ENCODE measurements around the gene MYRIP. TPM values are rescaled to one million over a fixed set of nuclear protein-coding genes. Genes with fewer than 3 reads are reported as not detected.
A peak's percentile ranks its signal among the peaks of the same experiment; 100 is the strongest.

Gene MYRIP
- total and polyA plus RNA-seq, 12 donors, result 0.24 to 4.8 (median 1.4) TPM

GRCh38 chr3:40178012-40178594 is 368.7 kb downstream of the MYRIP start:
- no peak for DNase-seq
- Histone ChIP-seq H3K4me3 (no peak overlapping the region), H3K9me3 (replicated peaks in 1 of 3) (no peaks in the 10 kb centered on the region), H3K27ac (no peak overlapping the region), H3K36me3 (replicated peaks in 1 of 2) (no peaks in the 10 kb centered on the region), H3K4me1 (replicated peaks in 1 of 2) (no peaks in the 10 kb centered on the region), H3K27me3 (no peaks in the 10 kb centered on the region)
- 78 to 87% (median 80%) methylated on average over 6 of the region's 6 CpGs for WGBS, 4 donors
- TF ChIP-seq POLR2A (IDR thresholded peaks at IDR 0.05) (no peak), CTCF (IDR thresholded peaks at IDR 0.05) (no peak)
- intact Hi-C loops (cut with DNase I), result loop anchor here in 1 of 2 donors (5.0 kb wide), 2 partner anchors 471 to 636 kb away; no protein-coding TSS in a partner anchor

DNA sequence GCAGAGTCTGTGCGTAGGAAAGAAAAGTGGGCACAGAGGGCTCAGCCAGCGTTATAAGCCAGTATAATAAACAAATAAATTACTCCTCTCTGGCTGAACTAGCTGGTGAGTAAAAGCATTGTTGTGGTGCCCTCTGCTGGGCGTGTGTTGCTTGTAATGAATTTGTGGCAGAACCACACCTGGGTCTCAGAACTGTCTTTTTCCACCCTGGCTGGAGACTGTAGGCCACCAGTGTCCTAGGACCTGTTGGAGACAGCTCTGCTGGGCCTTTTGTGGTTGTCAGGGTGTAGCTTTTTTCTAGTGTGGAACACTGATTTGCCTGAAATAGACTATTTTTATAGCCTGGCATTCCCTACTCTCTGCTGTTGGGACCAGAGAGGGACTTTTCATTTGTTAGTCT is 369.6 kb downstream of the MYRIP start:
- 0 to 6% (median 4%) methylated on average over 3 of the region's 3 CpGs for WGBS, 4 donors

GRCh38 chr3:40181182-40181581 is 371.8 kb downstream of the MYRIP start:
- H3K27me3 ChIP-seq, result no peaks in the 10 kb centered on the region
- H3K36me3 ChIP-seq (replicated peaks in 1 of 2), result no peaks in the 10 kb centered on the region
- H3K27ac ChIP-seq, result no peak overlapping the region
- no peaks in the 10 kb centered on the region for H3K9me3 ChIP-seq (replicated peaks in 1 of 3)
- intact Hi-C loops (cut with DNase I), result loop anchor here (5.0 to 10.0 kb wide), 2 partner anchors 454 to 466 kb away; no protein-coding TSS in a partner anchor
- TF ChIP-seq CTCF (IDR thresholded peaks at IDR 0.05) (no peak), POLR2A (IDR thresholded peaks at IDR 0.05) (no peak)
- no peak overlapping the region for H3K4me3 ChIP-seq
- 88 to 97% (median 89%) methylated on average over 3 of the region's 3 CpGs for WGBS, 4 donors
- H3K4me1 ChIP-seq (replicated peaks in 1 of 2), result no peaks in the 10 kb centered on the region
- DNase-seq, result no peak

More for the DNA sequence above, 369.6 kb downstream of the MYRIP start:
- H3K9me3 ChIP-seq (replicated peaks in 1 of 3), result no peaks in the 10 kb centered on the region
- DNase-seq, result peak; percentile 64 to 92 (median 75)
- peak; percentile 51 to 77 (median 66) for TF ChIP-seq CTCF (IDR thresholded peaks at IDR 0.05)
- no peak for TF ChIP-seq POLR2A (IDR thresholded peaks at IDR 0.05)
- H3K4me1 ChIP-seq (replicated peaks in 1 of 2), result no peaks in the 10 kb centered on the region
- H3K4me3 ChIP-seq, result no peak overlapping the region
- intact Hi-C loops (cut with DNase I), result loop anchor here in 1 of 2 donors (5.0 kb wide), 2 partner anchors 472 to 637 kb away; no protein-coding TSS in a partner anchor
- H3K27ac ChIP-seq, result no peak overlapping the region
- H3K36me3 ChIP-seq (replicated peaks in 1 of 2), result no peaks in the 10 kb centered on the region
- no peaks in the 10 kb centered on the region for H3K27me3 ChIP-seq

DNA sequence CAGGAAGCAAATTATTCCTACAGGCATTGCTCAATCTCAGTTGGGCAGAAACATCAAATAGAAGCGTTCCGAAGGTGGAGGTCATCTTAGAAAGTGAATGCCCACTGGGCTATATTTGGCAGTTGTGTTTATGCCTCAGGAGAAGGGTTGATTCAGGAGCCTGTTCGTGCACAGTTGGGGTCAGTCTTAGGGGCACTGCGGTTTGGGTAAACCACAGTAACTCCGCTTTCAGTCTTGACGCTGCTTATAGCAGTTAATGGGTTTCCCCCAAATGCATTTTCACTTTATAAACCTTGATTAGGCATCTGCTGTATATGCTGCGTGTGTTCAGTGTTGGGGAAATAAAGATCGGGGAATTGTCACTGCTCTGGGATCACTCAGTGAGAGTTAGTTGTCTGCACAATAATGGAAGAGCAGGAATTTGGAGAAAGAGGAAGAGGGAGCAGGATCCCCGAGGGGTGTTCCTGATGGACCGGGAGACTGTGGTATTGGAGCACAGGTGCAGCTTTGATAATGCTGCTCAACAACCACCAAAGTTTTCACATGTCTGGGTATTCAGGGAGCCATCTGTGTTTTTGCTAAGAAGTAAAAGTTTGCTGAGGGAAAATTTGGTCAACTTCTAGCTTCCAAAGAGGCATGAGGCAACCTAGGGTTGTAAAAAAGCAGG is 375.8 kb downstream of the MYRIP start:
- 62 to 73% (median 68%) methylated on average over 10 of the region's 10 CpGs for WGBS, 4 donors
- Histone ChIP-seq H3K36me3 (replicated peaks in 1 of 2) (no peaks in the 10 kb centered on the region), H3K4me1 (replicated peaks in 1 of 2) (no peaks in the 10 kb centered on the region), H3K9me3 (replicated peaks in 1 of 3) (no peaks in the 10 kb centered on the region), H3K27ac (no peak overlapping the region), H3K4me3 (no peak overlapping the region), H3K27me3 (no peaks in the 10 kb centered on the region)
- no peak for TF ChIP-seq CTCF (IDR thresholded peaks at IDR 0.05)
- TF ChIP-seq POLR2A (IDR thresholded peaks at IDR 0.05), result no peak
- no peak for DNase-seq
- intact Hi-C loops (cut with DNase I), result loop anchor here in 1 of 2 donors (10.0 kb wide), 1 partner anchor 470 kb away; no protein-coding TSS in a partner anchor

All from adrenal gland (tissue), 12 donors.